Eye (tissue), 1 donor: ENCODE data around the gene UCHL1.

Source experiments
- DNase-seq: peaks from one replicate; pipeline ENCODE4 v3.0.0-alpha.2; 2015

Gene UCHL1

DNA sequence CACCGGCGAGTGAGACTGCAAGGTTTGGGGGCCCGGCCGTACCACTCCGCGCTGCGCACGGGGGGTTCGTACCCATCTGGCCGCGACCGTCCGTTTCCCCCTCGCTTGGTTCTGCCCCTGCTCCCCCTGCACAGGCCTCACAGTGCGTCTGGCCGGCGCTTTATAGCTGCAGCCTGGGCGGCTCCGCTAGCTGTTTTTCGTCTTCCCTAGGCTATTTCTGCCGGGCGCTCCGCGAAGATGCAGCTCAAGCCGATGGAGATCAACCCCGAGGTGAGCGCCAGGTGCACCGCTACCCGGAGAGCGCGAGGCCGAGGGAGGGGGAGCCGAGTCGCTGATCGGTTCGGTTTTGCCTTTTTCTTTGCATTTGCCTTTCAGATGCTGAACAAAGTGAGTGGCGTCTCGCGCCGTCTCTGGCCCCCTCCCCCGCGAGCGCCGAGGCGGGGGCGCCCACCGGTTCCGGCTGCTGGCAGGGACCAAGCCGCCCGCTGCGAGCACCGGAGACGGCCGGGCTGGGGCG lies at the start of gene UCHL1:
Gene UCHL1, plus strand, starts transcription at position 189 of the 517 bp plus-strand sequence. Its CDS starts 49 bp downstream, at position 238.
- DNase-seq: peak; percentile 97

DNA sequence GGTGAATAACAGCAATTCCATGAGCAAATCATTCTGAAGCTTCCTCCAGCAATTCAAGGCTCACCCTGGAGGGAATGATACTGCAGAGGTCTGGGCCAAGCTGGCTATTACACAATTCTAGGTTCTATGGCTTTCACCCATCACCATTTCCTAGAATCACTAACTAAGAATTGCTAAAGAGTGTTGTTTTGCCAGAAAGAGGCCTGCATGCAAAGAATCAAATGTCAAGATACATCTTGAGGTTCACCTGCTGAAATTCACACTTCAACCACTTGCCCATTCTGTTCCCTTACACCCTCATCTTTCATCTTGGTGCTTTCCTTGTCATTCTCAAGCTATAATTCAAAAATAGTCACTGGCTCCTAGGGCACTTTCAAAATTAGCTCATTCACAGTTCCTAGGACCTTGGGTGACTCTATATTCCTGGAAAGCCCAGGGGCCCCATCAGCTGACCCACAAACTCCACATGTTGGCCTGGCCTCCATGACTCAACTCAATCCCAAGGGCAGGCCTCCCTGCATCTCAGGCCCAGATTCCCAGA lies 49.4 kb upstream of the UCHL1 start:
- no peak for DNase-seq

DNA sequence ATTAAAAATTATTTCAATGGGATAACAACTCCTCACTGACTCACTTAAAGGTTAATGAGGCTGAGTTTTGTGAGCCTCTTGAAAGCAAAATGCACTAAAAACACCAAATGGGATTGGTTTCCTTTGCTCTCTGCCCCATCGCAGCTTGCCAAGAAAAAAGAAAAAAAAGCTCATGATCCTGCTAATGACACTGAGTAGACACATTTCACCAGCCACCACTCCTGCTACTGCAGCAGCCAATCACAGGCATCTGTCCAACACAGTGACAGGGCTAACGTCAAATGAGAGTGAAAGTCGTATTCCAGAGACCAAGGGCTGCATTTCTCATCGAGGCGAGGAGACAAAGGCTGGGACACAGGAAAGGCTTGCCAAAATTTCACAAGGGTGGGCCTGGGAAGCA lies 47.5 kb upstream of the UCHL1 start:
- DNase-seq: no peak

DNA sequence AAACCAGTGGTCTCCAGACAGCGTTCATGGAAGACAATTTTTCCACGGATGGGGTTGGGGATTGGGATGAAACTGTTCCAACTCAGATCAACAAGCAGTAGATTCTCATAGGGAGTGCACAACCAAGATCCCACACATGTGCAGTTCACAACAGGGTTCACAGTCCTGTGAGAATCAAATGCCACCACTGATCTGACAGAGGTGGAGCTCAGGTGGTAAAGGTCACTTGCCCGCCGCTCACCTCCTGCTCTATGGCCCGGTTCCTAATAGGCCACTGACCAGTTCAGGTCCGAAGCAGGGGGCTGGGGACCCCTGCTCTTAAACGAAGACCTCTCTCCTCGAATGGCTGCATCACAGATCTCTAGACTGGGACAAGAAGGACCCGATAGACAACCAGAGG lies 46.8 kb upstream of the UCHL1 start:
- DNase-seq: no peak

DNA sequence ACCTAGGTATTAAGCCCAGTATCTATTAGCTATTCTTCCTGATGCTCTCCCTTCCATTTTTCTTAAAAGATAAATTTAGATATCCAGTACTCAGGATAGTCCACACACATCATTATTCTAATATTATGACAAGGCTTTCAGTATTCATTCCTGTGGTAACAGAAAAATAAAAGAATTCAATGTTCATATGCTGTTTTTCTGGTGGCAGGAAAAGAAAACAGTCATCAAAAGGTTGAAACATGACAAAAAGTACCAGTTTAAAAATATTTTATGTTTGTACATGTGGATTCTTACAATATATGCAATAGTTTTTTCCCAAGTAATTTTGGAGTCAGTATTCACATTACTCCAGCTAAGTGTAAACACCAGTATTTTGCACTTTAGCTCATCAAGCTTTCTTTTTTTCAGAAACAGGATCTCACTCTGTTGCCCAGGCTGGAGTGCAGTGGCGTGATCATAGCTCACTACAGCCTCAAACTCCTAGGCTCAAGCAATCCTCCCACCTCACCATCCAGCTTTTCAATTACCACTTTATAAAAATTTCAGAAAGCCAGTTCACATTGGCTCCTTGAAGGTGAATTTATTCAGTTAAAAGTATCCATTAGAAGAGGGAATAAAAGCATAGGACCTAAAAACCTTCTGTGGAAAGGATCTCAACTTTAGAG lies 44.6 kb upstream of the UCHL1 start:
- DNase-seq: no peak

DNA sequence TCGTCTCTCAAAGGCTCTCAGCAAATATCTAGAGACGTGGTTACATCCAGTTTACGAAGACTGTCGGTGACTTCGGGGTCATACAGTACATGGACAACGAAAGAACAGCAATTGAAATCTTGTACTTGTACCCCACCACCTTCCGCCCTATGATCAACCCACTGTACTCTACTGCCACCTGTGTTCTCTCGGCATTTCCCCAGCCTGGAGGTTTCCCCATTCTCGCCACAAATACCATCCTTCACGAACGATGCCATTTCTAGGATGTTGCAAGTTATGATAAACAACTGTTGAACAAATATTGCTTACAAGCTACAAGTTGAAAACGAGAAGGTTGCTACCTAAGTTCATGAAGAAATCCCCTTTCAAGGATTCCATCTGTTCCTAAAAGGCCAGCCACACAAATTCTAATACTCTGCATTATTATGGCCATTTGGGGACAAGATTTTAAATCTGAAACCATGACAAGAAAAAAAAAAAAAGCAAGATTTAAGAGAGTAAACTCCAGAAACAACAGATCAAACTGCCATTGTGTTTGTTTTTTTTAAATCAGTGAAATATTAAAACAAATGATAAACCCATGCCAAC lies 44.0 kb upstream of the UCHL1 start:
- peak; percentile 58 for DNase-seq

DNA sequence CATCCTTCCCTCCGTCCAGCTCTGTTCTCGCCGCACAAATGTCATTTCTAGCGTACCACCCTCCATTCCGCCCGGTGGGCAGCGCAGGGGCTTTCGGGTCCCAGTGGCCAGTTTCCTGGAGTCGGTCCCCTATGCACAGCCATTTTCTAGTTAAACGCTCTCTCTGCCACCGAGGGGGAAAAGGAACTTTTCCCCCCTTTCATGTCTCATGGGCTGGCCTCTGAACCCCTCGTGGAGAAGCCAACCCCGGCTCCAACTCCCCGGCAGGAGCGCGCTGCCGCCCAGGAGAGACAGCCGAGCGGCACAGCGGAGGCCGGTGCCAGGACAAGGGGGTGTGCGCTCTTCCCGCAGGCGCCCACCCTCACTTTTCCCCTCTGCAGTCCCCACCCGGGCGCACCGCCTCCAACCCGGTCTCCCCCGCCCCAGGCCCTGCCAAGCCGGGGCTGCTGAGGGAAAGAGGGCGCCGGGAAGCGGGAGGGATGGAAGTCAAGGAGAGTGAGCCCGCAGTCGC lies 43.0 kb upstream of the UCHL1 start:
- peak; percentile 82 for DNase-seq

DNA sequence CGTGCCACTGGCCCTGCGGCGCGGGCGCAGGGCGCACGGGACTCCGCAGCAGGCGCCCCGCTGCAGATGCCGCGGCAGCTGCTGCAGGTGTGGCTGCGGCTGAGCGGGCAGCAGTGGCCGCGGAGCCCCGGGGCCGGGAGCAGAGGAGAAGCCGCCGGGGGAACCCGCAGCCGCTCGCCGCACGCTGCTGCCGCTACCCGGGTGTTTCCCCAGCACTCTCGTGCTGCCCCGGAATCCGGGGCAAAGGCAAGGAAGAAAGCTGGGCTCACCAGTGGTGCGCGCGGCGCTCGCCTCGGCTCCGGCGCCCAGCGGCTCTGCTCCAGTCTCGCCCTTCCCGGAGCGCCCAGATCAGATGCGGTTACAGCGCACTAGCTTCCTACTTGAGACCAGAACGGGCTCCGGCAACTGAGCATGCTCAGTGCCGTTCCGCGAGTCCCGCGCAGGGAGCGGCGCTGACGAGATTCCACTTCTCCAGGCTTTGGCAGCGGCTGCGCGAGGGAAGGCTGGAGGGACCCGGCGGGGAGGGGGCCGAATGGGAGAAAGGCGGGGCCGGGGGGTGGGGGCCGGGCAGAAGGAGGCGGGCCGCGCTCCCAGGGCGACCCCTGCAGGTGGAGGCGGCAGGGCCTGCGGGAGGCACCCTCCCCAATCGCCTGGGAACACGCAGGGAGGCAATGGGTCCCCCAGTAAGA lies 42.4 kb upstream of the UCHL1 start, which contains the start of gene APBB2:
Gene APBB2, minus strand, starts transcription at position 407 of the 689 bp plus-strand sequence. CDS start 181,288 bp downstream, outside the sequence.
- DNase-seq: peak; percentile 99

DNA sequence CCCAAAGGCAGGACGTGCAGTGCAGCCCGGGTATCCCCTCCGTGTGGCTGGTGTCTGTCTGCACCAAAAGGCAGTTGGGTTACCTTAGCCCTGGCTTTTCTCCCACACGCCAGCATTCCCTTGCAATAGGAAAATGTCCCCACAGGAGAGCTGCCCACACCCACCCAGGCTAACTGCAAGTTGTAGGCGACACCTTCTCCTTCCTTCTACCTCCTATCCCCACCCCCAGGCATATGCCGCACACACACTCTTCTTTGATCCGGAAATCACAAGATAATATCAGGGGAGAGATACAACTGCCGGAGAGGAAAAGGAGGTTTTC lies 41.9 kb upstream of the UCHL1 start:
- no peak for DNase-seq

DNA sequence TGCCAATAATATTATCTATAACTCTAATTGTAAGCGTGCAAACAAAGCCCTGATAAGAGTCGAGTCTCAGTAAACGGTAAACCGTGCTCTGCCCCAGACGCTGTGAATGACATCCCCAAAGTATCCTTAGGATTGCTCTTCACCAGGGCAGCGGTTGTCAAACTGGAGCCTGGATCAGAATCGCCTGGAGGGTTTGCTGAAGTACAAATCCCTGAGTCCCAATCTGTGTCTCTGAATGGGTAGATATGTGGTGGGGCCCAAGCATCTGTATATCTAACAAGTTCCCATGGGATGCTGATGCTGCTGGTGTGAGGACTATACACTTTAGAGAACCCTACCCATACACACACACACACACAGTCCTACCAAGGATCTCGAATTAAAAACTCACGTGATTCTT lies 41.6 kb upstream of the UCHL1 start:
- peak; percentile 28 for DNase-seq

DNA sequence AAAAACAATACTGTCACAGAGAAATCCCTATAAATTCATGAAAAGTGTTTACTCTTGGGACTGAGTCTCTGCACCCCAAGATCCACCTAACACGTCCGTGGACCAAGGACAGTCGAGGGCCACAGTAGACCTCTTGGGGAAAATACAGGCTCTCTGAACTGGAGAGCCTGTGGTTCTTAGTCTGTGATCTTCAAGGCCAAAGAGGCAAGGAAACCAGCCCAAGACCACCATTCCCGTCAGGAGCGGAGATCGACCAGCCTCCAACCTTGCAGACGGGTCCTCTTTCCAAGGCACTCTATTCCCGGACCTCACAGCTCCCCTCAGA lies 40.8 kb upstream of the UCHL1 start:
- peak; percentile 82 for DNase-seq

DNA sequence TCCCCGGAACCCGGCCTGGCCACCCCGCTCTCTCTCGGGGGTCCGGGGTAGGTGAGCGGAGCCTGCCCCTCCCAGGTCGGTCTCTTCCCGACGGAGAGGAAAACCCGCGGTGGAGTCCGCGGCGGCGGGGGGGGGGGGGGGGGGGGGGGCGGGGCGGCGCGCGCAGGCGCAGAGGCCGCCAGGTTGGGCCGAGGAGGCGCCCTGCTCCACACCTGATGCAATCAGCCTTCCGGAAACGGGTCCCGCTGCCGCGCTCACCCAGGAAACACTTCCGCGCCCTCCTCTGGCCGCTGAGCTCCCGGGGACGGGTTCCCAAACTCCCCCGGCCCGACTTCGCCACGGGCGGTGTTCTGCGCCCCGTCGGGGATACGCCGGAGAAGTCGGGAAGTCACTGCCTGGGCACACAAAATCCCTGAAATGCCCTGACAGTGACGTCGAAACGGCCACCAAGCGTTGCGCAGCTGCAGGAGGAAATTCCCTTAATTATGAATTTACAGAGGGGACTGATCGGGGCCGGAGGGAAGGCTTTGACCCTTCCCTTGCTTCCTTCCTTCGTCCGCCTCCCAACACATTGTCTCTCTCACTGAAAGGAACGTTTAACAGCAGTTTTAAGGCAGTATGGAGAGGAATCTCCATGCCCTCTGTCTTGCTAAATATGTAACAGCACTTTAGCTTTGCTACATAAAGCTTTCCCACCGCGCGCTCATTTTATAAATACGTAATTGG lies 40.3 kb upstream of the UCHL1 start:
- peak; percentile 92 for DNase-seq

DNA sequence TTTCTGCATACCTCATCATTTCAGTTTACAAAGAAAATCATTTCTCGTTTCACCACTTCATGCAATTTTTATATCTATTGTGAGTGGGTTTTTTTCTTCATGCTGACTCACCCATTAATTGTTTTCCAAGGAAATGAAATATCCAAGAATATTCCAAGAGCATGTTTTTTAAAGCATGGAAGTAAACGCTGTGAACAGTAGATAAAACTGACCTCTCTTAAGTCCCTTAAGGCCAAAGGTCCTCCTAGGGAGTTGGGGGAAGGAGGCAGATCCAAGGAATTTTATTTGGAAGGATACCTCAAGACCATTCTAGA lies 39.8 kb upstream of the UCHL1 start:
- DNase-seq: no peak

DNA sequence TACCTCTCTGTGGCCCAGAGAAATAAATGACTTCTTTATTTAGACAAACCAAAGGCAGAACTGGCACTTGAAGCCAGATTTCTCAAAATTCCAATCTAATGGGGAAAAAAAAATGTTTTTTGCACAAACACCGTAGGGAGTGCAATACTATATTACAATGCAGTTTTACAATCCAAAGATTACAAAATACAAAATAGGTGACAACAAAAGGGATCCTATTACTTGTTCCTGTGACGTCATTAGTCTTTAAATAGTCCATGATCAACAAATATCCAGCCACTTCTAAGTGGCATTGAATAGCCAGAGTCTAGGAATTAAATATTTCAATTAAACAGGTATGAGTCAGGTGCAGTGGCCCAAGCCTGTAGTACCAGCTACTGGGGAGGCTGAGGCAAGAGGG lies 39.4 kb upstream of the UCHL1 start:
- DNase-seq: no peak

DNA sequence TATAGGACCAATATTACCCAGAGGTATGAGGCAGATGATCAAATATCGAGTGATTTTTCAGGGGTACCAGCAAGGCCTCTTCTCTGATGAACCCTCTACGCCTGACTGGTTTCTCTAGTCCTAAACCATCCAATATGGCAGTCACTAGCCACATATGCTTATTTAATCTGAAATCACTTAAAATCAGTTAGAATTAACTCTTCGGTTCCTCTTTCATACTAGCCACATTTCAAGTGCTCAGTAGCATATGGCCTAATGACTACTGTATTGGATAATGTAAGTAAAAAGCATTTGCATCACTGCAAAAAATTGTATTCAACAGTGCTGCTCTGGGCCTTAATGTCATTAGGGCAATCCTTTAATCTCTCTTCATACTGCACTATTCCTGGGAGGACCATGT lies 38.0 kb upstream of the UCHL1 start:
- no peak for DNase-seq

DNA sequence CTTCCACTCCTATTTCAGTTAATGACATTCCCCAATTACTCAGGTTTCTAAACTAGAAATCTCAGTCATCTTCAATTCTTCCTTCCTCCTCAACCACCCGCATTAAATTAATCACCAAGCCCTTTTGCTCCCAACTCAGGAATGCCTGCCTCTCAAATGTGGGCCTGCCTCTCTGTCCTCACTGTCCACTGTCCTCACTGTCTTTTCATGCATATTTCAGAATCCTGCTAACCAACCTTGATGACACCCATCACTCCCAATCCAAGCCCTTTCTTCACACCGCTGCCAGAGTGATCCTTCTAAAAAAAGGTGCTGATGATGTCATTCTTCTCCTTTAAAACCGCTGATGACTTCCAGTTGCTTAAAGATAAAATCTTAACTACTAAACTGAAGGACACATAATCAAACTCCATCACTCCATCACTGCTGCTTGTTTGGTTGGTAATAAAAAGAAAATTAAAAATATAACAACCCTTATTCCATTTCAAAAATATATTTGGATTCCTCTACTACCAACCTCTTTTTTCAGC lies 37.2 kb upstream of the UCHL1 start:
- DNase-seq: no peak

DNA sequence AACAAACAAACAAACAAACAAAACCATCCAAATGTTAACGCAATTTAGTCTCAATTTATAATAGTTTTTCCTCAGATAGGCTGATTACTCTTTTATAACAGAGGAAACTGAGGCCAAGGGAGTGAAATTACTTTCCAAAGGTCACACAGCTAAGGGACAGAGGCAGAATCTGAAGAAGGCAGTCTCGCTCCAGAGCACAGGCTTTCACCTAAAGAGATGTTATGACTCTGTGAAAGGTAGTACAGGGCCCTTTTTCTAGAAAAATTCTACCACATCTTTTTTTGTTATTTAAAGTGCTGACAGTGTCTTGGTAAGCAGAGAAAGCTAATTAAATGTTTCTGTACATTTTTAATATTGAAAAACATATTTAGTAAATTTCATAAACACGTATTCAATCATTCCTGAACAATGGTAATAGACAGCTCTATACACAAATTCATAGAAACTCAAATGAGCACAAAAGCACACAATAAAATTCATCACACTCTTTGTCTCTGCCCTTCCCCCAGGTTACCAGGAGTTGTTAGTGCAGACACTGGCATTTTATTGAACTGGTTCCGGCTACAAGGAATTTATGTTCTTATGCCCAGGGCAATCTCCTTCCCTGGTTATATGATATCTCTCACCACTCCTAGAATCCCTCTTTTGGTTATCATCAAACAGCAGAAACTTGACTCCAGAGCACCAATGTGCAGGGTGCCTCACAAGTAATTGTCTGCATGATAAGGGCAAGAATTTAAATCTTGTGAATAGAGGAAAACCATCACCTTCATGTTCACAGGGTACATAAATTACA lies 34.7 kb upstream of the UCHL1 start:
- DNase-seq: no peak

DNA sequence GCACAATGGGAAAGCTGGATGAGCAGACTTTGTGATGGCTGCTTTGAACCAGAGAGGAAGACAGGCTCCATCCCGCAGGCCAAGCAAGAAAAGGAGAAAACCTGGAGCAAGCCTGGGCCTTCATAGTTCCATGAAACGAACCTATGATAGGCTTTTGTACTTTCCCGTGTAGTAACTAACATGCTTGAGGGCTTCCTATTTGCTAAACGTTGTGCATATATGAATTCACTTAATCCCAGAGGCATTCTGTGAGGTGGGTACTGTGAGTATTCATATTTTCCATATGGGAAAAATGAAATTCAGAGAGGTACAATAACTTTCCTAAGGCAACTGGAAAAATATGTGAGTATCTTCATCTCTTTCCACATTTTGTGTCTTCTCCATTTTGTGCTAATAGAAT lies 28.8 kb upstream of the UCHL1 start:
- no peak for DNase-seq

DNA sequence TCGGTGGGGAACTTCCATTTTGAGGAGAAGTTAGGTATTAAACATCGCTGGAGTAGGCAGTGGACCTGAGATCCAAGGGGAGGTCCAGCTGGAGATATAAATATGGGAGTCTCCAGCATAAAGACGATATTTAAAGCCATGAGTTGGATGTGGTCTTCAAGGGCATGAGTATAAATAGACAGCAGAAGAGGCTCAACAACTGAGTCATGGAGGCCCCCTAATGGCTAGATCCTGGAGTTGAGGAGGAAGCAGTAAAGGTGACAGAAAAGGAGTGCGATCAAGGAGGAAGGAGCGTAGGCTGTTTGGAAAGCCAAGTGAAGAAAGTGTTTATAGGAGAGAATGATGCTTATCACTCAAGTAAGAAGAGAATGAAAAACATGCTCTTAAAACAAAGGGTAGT lies 24.3 kb upstream of the UCHL1 start:
- no peak for DNase-seq

DNA sequence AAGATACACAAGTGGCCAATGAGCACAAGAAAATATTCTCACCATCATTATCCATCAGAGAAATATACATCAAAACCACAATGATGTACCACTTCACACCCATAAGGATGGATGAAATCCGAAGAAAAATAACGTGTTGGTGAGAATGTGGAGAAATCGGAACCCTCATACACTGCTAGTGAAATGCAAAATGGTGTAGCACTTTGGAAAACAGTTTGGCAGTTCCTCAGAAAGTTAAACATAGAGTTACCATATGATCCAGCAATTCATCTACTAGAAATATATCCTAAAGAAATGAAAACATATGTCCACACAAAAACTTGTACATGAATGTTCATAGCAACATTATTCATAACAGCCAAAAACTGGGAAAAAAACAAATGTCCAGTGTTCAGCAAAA lies 23.9 kb upstream of the UCHL1 start:
- no peak for DNase-seq

DNA sequence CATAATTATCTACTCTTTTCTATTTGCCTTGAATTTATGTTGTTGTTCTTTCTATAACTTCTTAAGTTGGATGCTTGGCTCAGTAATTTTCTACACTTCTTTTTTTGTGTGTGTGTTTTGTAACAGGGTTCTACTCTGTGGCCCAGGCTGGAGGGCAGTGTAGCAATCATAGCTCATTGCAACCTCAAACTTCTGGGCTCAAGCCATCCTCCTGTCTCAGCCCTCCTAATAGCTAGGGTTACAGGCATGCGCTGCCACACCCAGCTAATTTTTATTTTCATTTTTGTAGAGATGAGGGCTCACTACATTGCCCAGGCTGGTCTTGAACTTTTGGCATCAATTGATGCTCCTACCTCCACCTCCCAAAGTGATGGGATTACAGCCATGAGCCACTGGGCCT lies 20.7 kb upstream of the UCHL1 start:
- DNase-seq: no peak

DNA sequence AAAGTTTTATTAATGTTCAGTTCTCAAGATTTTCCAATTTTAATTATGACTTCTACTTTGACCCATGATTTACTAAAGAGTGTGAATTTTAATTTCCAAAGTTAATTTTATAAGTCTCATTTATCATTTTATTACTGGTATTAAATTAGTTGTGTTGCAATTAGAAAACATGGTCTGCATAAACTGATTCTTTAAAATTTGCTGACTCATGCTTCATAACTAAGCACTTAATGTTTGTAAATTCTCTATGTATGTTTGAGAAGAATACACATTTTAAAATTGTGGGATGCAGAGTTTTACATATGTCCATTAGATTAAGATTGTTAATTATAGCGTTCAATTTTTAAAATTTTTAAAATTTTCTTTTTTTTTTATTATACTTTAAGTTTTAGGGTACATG lies 20.2 kb upstream of the UCHL1 start:
- DNase-seq: no peak
